GM18951 (cell line): Measurements from ENCODE around the gene FASTKD2.

Source experiments
- POLR2A ChIP-seq: IDR thresholded peaks from 4 replicates; pipeline ENCODE4 v1.6.1; 2011; ENCODE audit warnings: mild to moderate bottlenecking; ENCODE audit not compliant: insufficient read length, insufficient read depth; ENCODE audit errors: extremely low read depth
- in situ Hi-C: fragments of 300-500 bp; cut with MboI; formaldehyde crosslinking; loops from one replicate; pipeline ENCODE4 v1.12.0; 2022; ENCODE audit warnings: low sequenced_read_pairs, mixed read lengths, inconsistent platforms; ENCODE audit not compliant: unreplicated experiment

The FASTKD2 gene

DNA sequence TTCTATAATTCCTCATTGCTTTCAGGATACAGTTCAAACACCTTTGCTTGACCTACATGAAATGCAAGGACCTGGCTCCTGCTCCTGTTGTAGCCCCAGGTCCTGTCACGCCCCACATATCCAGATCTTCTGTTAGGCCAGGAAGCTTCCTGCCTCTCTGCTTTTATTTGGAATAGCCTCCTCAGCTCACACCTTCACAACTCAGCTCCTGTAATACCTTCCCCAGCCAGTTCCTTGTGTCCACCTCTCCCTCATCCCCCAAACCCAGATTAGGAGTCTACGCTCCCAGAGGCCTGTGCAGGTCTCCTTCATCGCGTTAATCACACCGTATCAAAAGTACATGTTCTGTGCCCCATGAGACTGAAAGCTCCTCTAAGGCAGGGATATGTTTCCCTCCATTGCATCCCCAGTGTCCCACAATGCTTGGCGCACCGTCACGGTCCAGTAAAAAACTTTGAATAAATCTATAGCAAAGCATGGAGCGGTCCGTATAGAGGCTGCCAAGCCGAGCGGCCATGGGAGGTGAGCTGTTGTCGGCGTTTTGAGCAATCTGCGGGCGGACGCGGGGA lies 649 bp upstream of the FASTKD2 start:
- no peak for TF ChIP-seq POLR2A
- in situ Hi-C loops: no loop called here

DNA sequence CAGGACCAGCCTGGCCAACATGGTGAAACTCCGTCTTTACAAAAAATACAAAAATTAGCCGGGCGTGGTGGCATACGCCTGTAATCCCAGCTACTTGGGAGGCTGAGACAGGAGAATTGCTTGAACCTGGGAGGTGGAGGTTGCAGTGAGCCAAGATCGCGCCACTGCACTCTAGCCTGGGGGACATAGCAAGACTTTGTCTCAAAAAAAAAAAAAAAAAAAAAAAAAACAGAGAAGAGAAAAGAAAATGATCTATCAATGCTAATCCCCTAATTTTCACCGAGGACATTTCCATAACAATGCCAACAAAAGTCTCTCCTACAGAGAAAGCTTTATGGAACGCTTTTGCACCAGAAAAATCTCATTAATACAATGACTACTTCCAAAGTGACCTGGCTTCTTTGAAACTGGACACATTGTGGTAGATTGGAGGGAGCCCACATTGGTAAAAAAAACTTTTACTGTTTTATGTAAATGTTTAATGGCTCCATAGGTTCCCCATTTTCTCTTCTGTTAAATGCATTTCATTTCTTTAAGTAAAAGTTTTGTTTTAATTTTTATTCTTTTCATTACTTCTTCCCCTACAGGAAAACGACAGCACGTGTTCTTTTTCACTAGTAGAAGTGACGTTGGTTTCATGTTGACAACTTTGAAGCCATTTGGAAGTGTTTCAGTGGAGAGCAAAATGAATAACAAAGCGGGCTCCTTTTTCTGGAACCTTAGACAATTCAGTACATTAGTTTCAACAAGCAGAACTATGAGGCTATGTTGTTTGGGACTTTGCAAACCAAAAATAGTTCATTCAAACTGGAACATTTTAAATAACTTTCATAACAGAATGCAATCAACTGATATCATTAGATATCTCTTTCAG lies 888 bp downstream of the FASTKD2 start:
- TF ChIP-seq POLR2A: no peak
- in situ Hi-C loops: no loop called here

DNA sequence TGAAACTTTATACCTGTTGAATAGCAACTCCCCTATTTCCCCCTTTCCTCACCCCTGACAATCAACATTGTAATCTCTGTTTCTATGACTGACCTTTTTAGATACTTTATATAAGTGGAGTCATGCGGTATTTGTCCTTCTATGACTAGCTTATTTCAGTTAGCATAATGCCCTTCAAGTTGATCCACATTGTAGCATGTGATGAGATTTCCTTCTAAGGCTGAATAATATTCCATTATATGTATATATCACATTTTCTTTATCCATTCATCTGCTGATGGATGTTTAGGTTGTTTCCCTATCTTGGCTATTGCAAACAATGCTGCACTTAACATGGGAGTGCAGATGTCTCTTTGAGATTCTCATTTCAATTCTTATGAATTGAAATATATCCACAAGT lies 9.5 kb downstream of the FASTKD2 start:
- TF ChIP-seq POLR2A: no peak
- in situ Hi-C loops: no loop called here

DNA sequence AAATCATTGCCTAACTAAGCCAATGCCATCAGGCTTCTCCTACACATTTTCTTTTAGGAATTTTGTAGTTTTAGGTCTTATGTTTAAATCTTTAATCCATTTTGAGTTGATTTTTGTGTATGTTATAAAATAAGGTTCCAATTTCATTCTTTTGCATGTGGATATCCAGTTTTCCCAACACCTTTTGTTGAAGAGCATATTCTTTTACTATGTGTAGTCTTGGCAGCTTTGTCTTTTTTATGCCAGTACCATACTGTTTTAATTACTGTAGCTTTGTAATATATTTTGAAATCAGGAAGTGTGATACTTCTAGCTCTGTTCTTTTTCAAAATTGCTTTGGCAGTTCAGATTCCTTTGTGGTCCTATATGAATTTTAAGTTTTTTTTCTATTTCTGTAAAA lies 11.0 kb downstream of the FASTKD2 start:
- in situ Hi-C loops: no loop called here
- TF ChIP-seq POLR2A: no peak

DNA sequence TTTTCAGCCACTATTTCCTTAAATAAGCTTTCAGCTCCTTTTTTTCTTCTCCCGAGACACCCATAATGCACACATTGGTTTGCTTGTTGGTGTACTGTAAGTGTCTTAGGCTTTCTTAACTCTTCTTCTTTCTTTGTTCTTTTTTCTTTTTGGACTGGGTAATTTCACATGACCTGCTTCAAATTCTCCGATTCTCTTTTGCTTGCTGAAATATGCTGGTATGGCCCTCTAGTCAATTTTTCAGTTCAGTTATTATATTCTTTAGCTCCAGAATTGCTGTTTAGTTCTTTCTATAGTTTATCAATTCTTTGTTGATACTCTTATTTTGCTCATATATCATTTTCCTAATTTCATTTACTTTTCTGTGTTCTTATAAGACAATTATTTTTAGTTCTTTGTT lies 15.3 kb downstream of the FASTKD2 start:
- no peak for TF ChIP-seq POLR2A
- in situ Hi-C loops: no loop called here

DNA sequence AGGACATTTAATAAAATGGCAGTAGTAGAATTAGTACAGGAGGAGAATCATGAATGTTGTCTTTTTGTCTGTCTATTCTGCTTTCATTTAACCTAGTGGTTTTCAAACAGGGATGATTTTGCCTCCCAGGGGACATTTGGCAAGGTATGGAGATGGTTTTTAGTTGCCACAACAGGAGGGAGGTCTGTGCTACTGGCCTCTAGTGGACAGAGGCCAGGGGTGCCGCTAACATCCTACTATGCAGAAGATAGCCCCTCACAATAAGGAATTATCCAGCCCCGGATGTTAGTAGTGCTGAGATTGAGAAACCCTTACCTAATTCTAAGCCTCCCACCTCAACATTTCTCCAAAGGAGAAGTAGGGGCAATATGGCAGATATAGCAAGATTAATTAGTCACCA lies 18.3 kb downstream of the FASTKD2 start:
- in situ Hi-C loops: no loop called here
- no peak for TF ChIP-seq POLR2A

DNA sequence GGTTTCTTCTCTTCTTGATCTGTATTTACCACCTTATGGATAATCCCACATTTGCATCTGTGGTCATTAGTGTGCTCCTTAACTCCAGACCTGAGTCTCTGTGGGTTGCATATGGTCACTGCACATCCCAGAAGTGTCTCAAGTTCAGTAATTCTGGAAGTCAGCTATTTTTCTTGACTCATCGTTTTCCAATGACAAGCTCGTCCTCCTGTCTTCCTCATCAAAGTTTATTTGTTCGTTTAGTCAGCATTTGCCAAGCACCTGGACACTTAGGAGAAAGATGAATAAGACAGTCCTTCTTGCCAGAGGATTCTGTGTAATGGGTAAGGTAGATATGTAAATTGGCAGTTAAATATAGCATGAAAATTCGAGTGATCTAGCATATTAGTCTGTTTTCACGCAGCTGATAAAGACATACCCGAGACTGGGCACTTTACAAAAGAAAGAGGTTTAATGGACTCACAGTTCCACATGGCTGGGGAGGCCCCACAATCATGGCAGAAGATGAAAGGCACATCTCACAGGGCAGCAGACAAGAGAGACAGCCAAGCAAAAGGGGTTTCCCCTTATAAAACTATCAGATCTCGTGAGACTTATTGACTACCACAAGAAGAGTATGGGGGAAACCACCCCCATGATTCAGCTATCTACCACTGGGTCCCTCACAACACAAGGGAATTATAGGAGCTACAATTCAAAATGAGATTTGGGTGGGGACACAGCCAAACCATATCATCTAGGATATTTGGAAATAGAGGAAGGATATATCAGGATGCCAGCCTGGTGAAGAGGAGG lies 19.4 kb downstream of the FASTKD2 start:
- in situ Hi-C loops: no loop called here
- TF ChIP-seq POLR2A: no peak

DNA sequence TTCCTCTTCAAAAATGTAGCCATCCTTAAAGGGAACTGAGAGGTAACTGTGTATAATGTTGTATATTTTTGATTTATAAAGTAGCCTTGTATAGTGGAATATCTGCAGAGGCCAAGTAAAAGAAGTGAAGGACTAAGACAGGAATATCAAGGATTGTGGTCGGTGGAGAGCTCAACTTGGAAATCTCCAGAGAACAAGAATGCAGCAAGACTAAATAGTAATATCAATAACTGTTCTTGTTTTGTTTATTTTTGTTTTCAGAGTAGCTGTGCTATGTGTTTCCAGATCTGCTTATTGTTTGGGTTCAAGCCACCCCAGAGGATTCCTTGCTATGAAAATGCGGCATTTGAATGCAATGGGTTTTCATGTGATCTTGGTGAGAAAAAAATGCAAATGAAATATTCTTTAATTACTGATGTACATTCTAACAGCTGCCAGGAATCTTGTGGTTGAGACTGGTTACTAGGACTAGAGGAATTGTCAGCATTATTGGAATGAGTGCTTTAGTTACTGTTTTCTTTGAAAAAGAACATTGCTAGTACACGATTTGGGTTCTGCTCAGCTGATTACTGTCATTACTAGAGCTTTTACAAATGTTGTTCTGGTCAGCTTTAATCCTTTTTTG lies 25.0 kb downstream of the FASTKD2 start:
- in situ Hi-C loops: loop anchor here (10.0 kb wide), 1 partner anchor 684 kb away; no protein-coding TSS in a partner anchor
- no peak for TF ChIP-seq POLR2A

DNA sequence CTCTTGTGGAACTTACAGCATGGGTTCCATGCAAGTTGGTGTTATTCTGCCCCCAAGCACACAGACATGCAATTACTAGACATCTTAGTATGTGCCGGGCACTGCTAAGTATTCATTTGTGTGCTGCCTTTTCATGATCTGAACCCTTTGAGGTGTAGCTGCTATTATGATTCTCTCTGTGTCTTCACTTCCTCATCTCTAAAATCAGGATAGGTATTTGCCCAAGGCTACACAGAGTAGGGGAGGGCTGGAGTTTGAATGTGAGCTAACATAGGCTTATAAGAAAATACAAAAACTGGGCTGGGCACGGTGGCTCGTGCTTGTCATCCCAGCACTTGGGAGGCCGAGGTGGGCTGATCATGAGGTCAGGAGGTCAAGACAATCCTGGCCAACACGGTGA lies 27.2 kb downstream of the FASTKD2 start:
- TF ChIP-seq POLR2A: no peak
- in situ Hi-C loops: loop anchor here (10.0 kb wide), 1 partner anchor 682 kb away; no protein-coding TSS in a partner anchor

DNA sequence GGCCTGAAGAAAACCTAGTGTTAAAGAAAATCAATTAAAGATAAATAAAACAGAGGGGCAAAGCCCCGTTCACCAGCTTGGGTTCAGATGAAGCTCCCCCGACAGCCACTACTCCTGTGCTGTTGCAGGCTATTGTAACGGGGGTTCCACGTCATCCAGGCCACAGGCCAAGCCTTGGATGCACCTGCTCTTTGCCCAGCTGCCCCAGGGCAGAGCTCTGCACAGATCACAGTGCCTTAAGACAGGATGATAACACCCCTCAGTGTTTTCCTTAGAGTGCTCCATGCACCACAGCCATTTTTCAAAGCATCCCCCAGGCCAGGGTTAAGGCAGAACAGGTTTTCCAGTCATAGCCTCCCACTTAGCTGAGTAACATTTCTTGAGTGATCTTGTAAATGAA lies 32.0 kb downstream of the FASTKD2 start:
- TF ChIP-seq POLR2A: no peak
- in situ Hi-C loops: loop anchor here (10.0 kb wide), 1 partner anchor 677 kb away; no protein-coding TSS in a partner anchor

DNA sequence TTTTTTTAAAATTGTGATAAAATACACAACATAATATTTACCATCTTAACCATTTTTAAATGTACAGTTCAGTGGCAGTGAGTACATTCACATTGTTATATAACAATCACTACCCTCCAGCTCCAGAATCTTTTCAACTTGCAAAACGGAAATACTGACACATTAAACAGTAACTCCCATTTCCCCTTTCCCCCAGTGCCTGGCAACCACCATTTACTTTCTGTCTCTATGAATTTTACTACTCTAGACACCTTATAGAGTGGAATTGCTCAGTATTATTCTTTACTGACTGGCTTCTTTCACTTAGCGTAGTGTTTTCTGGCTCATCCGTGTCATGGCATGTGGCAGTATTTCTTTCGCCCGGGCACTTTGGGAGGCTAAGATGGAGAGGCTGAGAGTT lies 32.6 kb downstream of the FASTKD2 start:
- in situ Hi-C loops: loop anchor here (10.0 kb wide), 1 partner anchor 677 kb away; no protein-coding TSS in a partner anchor
- TF ChIP-seq POLR2A: no peak

DNA sequence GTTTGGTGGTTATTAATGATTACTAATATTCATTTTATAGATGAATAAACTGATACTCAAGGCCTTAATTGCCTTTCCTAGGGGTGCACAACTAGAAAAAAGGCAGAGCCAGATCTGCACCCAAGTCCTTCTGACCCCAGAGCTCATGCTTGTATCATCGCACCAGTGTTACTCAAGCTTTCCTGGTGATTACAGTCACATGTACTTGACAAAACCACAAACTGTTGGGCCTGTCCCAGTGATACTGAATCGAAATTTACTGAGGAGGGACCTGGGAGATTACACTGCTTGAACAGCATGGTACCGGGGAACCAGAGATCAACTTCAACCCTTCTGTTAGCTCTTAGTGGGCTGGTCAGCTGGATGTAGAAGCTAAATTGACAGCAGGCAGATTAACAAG lies 33.7 kb downstream of the FASTKD2 start:
- no peak for TF ChIP-seq POLR2A
- in situ Hi-C loops: loop anchor here (10.0 kb wide), 1 partner anchor 676 kb away; no protein-coding TSS in a partner anchor
